SKM-1 (cell line): ENCODE measurements around the gene ZRANB2.

Experiments used
- DNase-seq: peaks from one replicate; lab custom pipeline; 2025; ENCODE audit not compliant: unreplicated experiment; lab: John Stamatoyannopoulos, UW

ZRANB2 gene

DNA sequence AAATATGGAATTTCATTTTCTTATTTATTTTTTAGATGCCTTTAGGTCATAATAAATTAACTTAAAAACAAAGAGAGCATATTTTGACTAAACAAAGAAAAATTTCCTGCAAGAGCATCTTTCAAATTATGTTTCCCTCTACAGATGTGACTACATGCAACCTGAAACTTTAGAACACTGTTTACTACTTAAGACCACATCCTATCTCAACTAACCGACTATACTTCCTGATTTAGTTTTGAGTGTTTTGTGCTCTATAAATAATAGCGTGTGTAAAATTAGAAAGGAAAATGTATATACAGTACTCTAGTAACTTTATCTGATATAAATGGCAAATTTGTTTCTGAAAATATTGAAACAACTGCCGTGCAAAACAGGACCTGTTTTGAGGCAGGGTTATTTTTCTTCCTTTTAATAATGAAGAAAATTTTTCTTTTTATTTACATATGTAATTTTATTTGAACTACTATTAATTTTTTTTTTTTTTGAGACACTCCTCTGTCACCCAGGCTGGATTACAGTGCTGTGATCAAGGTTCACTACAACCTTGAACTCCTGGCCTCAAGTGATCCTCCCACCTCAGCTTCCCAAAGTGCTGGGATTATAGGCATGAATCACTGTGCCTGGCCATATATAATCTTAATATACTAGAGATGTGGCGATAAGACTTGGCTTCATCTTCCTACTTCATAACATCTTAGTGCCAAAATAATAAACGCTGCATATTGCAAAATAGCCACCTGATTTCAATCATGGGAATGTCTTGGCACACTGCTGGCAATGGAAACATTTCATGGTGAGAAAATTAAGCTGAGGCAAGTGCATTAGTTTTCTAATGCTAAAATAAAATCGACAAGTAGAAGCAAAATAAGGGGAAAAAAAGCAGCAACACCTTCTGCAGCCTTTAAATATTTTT, 12.3 kb downstream of the ZRANB2 start:
- no peak for DNase-seq

DNA sequence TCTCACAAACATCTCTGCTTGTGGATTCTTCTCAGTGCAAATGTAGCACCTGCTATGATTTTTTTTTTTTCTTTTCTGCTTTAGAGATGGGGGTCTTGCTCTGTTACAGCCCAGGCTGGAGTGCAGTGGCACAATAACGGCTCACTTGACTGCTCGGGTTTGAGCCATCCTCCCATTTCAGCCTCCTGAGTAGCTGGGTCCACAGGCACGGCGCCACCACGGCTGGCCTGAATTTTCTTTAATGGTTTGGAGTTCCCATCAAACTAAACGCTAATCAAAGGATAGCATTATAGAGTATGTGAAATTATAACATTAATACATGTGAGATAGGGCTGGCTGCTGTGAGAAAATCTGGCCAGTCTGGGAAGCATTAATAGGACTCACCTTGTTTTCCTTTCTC, 26.0 kb downstream of the ZRANB2 start:
- no peak for DNase-seq

DNA sequence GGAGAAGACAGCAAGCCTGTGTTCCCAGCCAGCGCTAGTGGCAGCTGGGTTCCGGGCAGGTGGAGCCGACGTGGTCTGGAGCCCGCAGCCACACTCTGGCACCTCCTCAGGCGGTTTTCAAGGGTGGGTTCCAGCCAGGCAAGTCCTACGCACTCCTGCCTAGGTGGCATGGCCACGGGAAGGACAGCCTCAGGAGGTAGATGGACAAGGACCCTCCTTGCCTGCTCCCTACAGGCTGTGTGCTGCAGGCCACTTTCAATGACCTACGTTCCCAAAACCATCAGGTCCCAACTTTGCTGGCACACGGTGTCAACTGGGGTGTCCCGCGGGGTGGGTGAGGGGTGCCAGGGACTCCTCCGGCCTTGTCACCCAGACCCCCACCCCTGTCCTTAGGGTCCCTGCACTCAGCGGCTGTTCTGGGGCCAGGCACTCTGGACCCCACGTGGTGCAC, 26.5 kb downstream of the ZRANB2 start:
- DNase-seq, result no peak

DNA sequence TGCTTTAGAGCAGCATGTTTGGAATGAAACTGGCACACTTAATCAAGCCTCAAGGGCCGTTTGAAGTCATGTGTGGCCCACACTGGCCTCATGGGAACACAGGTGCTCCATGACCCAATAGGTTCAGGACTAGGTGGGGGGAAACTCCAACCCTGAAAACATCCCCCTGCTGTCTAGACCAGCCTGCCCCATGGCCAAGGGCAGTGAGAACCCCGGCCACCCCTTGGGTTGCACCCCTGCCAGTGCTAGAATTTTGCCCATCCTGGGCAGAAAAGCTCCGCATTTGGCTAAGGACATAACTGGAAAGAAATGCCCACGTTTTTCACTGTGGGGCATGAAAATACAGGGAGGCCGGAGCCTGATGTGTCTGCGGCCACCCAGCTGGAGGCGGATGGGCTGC, 27.1 kb downstream of the ZRANB2 start:
- DNase-seq, result no peak

DNA sequence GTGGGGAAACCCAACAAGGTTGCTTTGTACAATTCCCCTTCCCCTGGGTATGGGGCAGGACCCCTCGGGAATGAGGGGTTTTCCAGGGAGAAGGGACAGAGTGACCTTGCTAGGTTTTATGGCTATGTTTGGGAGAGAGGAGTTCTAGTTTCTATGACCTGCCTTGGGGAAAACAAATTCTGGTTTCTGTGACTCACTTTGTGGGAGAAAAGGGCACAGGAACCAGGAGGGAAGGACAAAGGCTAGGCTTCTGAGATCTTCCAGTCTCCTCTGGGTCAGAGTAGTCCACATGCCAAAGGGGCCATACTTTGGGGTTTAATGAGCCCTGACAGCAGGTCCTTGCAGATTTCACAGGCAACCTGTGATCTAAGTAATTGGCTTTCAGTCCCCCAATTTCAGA, 27.7 kb downstream of the ZRANB2 start:
- no peak for DNase-seq

DNA sequence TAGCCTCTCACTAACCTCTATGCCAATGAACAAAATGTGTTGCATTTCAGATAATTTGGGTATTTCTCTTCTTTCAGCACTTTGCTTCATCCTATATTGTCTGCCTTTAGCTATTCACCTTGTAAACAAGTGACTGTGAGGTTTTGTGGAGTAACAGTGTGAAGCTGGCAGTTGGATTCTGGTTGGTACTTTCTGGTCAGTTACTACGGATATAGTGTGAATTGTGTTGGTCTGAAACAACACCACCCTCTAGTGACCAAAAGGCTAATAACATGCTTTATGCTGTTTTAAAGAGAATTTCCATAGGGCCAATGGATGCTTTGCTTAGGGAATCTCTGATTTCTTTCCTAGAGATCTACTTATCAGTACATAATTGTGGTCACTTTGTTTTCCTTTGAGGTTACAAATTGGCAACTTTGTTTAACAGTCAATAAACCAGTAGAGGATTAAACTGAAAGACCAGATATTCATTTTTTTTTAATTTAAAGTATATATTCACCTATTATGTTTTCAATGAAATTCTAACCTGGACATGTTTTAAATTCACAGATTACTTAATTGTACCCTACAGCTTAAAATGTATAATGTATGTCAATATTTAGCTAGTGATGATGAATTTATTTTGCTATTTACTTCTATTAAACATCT, 30.8 kb downstream of the ZRANB2 start:
- DNase-seq, result peak; percentile 40

DNA sequence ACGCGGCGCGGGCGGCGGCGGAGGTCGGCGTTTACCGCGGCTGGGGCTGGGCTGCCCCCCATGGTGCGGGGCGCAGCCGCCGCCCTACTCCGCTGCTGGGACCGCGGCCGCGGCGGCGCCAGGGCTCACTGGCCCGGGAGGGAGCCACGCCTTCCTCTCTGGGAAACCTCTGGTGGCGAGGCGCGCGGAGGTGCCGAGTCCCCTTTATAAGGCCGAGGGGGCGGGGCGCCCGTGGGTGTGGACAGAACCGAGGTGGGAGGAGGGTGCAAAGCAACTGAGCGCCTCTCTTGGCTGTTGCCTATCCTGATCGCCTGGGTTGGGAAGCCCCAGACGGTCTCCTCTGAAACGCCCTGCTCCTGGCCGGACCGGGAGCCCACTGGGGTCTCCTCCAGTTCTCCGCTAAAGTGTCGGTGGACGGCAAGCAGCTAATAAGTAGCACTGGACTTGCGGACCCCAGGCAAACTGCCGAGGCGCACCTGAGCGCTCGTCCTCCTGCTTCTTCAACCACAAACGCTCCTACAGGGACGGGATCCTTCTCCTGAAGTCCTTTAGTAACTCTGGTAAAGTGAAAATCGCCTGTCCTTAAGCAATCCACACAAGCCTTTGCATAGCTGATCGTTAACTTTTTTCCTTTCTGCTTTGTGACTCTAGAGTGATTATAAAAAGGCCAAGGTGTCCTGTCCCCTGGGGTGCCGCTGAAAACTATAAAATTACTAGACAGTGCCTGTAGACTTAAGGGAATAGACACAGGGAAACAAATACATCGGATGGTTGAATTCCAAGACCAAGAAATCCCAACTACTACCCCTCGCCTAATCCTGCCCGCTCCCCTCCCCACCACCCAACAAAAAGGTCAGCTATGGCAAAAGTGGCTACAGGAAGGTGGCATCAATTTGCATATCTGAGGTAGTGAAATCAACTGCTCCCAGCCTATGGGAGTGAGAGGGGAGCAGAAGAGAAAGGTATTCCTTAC, 32.9 kb downstream of the ZRANB2 start, which contains the start of gene PTGER3:
Gene PTGER3 (minus strand): TSS at position 182 of the 973 bp plus-strand sequence. CDS start 239 bp downstream, outside the sequence.
- no peak for DNase-seq

DNA sequence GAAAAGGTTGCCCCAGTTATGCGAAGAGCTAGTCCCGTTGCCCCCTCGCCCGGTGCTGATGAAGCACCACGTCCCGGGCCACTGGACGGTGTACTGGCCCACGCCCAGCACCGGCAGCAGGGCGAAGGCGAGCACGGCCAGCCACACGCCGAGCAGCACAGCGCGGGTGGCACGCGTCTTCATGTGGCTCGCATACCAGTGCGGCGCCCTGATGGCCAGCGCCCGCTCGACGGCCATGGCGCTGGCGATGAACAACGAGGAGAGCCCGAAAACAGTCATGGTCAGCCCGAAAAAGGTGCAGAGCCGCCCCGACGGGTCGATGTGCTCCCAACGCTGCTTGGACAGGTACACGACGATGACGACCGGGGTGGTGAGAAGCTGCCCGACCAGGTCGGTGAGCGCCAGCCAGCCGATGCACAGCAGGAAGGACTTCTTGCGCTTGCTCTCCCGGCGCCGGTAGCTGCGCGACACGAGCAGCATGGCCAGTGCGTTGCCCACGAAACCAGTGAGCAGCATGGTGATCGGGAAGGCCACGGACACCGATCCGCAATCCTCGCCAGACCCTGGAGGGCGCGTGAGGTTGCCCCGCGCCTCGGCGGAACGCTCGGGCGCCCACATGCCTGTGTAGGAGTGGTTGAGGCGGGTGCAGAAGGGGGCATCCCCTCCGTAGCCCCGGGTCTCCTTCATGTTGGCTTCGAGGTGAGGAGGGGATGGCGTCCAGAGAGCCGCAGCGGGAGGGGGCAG, 33.8 kb downstream of the ZRANB2 start:
- DNase-seq, result no peak

DNA sequence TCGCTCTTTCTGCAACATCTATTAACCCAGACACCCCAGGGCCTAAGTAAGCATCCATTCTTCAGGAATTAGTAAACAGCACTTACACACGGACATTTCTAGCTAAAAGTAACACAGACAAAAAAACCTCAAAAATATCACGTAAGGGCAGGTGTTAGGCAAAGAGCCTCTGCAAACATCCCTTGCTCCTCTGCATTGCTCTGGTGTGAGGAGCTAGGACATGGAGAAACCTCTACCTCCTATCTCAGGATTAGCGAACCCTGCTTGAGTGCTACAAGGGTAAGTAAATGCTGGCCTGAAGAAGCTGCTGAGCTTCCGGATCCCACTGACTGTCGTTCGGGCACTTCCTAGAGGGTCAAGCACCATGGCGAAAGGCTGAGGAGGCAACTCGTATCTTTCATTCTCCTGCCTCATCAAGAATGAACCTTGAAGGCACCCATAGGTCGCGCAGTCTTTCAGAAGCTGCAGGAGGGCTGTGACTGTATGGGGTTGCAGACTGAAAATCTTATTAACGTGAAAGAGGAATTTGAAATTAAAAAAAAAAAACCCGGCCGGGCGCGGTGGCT, 35.3 kb downstream of the ZRANB2 start:
- no peak for DNase-seq

DNA sequence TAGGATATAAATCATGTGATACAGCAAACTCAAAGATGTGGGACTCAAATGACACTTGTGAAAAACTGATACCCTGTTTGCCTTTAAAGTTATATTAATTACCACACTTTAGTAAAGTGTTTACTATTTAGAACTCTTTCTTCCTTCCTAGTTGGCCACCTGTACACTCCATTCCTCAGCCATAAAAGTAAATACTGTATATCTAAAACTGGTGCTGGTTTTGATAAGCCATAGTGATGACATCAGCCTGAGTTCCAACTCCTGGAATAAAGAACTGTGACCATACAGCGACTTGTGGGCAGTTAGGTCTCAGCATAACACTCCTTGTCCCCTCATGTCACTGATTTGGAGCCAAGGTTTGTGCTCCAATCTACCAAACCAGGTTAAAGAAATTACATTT, 36.0 kb downstream of the ZRANB2 start:
- DNase-seq, result no peak

DNA sequence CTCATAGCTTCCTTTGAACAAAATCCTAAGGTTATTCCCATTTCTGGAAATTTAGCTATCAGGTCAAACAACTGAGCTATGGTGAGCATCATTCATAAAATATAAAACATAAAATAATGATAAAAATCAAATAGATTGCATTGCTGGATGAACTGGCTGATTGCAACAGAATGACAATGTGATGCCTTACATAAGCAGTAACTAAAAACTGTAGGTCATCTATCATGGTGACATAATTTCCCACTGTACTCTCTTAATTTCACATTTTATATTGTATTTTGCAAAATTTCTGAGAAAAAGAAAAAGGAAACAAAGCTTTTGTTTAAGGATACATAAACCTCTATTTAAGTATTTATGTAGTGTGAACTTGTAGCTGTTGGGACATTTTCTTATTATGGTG, 37.8 kb downstream of the ZRANB2 start:
- DNase-seq, result no peak

DNA sequence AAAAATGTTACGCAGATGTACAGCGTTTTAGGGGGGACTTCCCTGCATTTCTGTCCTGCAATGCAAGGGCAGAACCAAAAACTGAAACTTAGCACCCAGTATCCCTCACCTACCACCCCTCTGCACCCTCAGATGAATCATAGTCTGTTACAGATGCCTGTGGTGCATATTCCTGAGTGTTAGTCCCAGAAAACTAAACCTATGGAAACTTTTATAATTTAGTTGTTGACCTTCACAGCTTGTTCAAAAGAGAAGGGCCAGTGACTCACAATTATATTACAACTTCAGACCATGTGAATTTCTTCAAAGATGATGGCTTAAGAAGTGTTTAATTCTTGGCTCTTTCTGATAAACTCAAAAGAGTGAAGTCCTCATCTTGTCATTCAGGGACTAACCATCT, 39.0 kb downstream of the ZRANB2 start:
- no peak for DNase-seq

DNA sequence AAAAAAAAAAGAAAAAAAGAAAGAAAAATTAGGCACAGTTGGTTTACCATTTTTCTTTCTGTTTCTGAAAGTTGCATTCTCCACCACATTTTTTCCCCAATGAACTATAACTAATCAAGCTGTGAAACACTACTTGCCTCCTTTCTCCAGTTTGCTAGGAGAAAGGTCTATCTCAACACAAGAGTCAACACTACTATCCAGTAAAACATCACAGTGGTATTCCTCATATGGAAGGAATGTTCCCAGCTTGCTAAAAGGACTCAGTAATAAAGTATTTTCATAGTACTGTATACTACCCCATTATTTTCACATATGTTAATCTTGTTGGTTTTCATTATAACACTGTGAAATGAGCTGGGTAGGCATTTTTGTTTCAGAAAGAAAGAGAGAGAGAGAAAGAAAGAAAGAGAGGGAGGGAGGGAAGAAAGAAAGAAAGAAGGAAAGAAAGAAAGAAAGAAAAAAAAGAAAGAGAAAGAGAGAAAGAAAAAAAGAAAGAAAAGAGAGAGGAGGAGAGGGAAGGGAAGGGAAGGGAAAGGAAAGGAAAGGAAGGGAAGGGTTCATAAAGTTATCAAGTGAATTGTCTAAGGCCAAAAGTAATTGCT, 41.1 kb downstream of the ZRANB2 start:
- no peak for DNase-seq

DNA sequence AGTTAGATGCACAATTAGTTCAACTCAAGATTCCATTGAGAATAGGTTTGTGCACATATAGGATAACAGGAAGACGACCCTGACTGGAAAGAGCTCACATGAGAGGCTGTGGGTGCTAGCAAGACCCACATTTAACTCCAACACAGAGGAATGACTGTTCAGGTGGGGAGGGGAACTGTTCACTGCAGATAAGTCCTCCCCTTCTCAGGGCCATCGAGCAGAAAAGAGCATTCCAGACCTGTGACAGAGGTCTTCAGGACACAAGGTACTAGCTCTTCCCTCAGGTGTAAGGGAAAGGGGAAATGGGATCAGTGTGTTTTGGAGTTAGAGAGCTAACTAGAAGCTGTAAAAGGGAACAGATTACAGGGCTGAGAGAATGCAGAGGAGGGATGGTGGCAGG, 41.9 kb downstream of the ZRANB2 start:
- no peak for DNase-seq

DNA sequence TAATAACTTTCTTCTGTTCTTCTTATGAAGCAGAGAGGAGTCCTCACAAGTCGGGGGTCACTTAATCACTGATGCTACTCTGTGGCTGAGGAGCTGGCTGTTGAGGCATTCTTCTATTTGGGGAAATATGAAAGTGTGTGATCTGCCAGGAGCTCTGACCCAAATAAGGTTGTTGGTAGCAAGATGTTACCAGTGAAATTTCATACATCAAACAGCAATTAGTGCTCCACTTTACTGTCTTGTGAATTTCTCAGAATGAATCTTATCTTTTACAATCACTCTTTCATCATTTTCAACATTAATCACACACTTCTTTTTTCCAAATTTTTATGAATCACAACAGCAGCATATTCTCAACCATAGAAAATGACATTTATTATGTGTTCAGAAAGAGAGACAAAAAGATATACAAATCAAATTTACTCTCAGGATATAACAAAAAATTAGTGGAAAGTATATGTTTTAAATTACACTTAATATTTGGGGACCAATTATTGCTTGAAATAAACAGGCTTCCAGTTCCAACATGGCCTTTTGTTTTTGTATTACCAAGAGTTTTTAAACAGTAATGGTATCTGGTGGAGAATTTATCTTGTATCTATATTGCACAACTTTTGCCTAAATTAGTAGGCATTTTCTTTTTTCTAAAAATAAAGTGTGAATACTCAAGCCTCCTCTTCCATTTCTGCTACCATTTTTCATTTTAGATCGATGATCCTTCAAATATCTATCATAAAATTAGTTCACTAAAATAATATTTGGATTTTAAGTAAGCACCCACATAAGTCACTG, 42.8 kb downstream of the ZRANB2 start:
- DNase-seq, result no peak

DNA sequence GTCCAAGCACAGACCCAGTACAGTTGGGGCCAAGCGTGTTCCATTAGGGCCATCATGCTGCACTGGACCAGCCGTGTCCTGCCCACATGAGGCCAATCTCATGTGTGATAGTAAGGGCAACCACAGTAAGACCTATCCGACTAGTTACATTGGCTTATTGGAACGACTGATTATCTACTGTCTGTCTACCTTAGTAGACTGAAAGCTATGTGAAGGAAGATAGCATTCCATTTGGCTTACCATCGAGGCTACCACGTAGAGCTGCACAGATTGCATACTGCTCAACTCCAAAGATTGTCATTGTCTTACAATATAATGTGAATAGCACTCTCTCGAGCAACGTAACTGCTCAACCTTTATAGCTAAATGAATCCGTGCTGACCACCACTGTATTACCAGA, 43.8 kb downstream of the ZRANB2 start:
- DNase-seq, result no peak

DNA sequence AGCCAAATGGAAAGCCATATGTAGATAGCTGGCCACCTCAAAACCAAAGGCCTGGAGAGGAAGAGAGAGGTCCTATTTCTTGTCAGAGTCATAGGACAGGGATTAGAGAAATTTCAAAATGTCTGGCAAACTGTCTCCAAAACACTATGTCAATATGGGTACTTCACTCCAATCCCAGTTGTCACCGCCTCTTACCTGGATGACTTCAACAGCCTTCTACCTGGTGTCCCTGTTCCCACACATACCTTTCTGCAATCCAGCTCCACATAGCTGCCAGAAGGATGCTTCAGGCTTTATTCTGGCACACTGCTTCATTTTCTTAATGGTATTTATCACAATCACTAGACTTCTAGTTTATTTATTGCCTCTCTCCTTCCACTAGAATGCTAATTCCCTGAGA, 47.7 kb downstream of the ZRANB2 start:
- DNase-seq, result no peak

DNA sequence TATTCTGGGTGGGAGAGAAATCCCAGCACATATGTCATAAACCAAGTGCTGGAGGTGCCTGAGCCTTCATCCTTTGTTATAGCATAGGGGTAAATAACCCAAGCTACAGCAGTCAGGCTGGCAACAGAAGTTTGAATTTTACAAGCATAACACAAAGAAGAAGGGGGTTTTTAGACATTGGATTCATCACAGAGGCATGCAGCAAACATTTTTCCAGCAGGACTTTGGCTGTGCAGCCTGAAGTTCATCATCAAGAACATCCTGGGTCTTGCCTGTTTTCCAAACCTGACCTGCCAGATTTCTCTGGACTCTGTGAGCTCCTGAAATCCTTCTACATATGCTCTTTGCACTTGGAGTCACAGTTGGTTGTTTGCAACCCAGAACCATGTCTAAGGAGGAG, 49.4 kb downstream of the ZRANB2 start:
- DNase-seq, result no peak

DNA sequence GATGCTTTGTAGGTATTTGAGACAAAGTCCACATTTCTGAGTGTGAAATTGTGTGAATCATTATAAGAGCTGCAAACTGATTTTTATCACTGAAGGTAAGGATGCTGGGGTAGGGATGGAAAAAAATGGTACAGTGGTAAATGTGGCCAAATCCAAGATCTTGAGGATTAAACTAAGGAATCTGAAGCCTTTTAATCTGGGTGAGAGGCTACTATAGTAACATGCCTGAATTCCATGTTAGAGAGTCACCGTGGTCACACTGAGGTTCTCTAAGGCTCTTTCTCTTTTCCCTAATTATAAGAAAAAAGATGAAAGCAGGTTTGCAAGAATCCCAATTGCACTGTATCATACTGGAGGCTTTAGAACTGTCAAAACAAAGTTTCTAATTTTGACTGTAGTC, 50.8 kb downstream of the ZRANB2 start:
- DNase-seq, result no peak
